ENCODE results near the gene SLC39A11. TPM values are rescaled to one million over a fixed set of nuclear protein-coding genes. Genes with fewer than 3 reads are reported as not detected.

The SLC39A11 gene
- total and polyA plus RNA-seq, 2 donors (not counting 1 experiment from before 2014, with no cell fraction given): 12.7 to 27.4 TPM

- H2AFZ ChIP-seq (ENCODE audit: low read length): no peak overlapping the region
- TF ChIP-seq, protein P1, sequence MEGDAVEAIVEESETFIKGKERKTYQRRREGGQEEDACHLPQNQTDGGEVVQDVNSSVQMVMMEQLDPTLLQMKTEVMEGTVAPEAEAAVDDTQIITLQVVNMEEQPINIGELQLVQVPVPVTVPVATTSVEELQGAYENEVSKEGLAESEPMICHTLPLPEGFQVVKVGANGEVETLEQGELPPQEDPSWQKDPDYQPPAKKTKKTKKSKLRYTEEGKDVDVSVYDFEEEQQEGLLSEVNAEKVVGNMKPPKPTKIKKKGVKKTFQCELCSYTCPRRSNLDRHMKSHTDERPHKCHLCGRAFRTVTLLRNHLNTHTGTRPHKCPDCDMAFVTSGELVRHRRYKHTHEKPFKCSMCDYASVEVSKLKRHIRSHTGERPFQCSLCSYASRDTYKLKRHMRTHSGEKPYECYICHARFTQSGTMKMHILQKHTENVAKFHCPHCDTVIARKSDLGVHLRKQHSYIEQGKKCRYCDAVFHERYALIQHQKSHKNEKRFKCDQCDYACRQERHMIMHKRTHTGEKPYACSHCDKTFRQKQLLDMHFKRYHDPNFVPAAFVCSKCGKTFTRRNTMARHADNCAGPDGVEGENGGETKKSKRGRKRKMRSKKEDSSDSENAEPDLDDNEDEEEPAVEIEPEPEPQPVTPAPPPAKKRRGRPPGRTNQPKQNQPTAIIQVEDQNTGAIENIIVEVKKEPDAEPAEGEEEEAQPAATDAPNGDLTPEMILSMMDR (conservative IDR thresholded peaks at IDR 0.05 in 1 of 2, IDR thresholded peaks at IDR 0.05 in 1 of 2; ENCODE audit: low read depth in 1 of 2, low read length in 2 of 2): no peak
- no peak for TF ChIP-seq EZH2 (IDR thresholded peaks at IDR 0.05; ENCODE audit: low read length, missing control alignments)
- H3K4me2 ChIP-seq (ENCODE audit: extremely low read depth, insufficient read depth, low read length): no peak overlapping the region
- H3K4me1 ChIP-seq (ENCODE audit: control insufficient read depth, extremely low read depth, insufficient read depth, low read length): no peaks in the 10 kb centered on the region
- H3K27me3 ChIP-seq (ENCODE audit: control insufficient read depth, insufficient read depth, low read length): no peaks in the 10 kb centered on the region
- no peaks in the 10 kb centered on the region for H3K9me3 ChIP-seq (ENCODE audit: control insufficient read depth, insufficient read depth, low read depth, low read length)
- no peak overlapping the region for H3K4me3 ChIP-seq (replicated peaks in 1 of 4; ENCODE audit: control extremely low read depth in 1 of 4, insufficient read depth in 1 of 4, low read depth in 3 of 4, low read length in 4 of 4)
- H3K27ac ChIP-seq (ENCODE audit: insufficient read depth, low read length): no peak overlapping the region
- DNase-seq (ENCODE audit: low read depth in 2 of 2): no peak
- no peak overlapping the region for H3K9ac ChIP-seq (ENCODE audit: insufficient read depth, low read length)
- no peaks in the 10 kb centered on the region for H3K79me2 ChIP-seq (ENCODE audit: control insufficient read depth, insufficient read depth, low read length)
- no peaks in the 10 kb centered on the region for H4K20me1 ChIP-seq (ENCODE audit: control insufficient read depth, extremely low read depth, insufficient read depth, low read length)
- no peaks in the 10 kb centered on the region for H3K36me3 ChIP-seq (ENCODE audit: control insufficient read depth, insufficient read depth, low read length)
These were observed 457.4 kb downstream of the SLC39A11 start for GRCh38 chr17:72635034-72635635.

DNA sequence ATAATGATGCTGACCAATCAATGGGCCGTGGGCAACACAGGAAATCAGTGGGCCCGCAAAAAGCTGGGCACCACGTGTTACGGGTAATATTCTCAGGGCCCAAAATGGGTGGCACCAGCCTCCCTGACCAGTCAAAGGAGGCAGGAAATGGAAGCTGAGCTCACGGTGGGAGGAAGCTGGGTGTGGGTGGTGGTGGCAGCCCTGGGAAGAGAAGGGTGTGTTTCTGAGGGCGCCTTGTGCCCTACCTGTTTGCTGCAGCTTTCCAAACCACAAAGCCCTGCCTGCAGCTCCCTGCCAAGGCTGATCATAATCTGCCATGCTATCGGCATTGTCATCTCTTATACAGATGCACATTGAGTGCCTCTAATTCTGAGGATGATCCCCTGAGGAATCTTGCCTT, 457.9 kb downstream of the SLC39A11 start:
- Histone ChIP-seq H3K9me3 (ENCODE audit: control insufficient read depth, insufficient read depth, low read depth, low read length) (no peaks in the 10 kb centered on the region), H3K27ac (ENCODE audit: insufficient read depth, low read length) (no peak overlapping the region), H3K27me3 (ENCODE audit: control insufficient read depth, insufficient read depth, low read length) (no peaks in the 10 kb centered on the region), H3K4me1 (ENCODE audit: control insufficient read depth, extremely low read depth, insufficient read depth, low read length) (no peaks in the 10 kb centered on the region), H3K36me3 (ENCODE audit: control insufficient read depth, insufficient read depth, low read length) (no peaks in the 10 kb centered on the region), H4K20me1 (ENCODE audit: control insufficient read depth, extremely low read depth, insufficient read depth, low read length) (no peaks in the 10 kb centered on the region), H3K79me2 (ENCODE audit: control insufficient read depth, insufficient read depth, low read length) (no peaks in the 10 kb centered on the region), H3K4me3 (replicated peaks in 1 of 4; ENCODE audit: control extremely low read depth in 1 of 4, insufficient read depth in 1 of 4, low read depth in 3 of 4, low read length in 4 of 4) (no peak overlapping the region), H2AFZ (ENCODE audit: low read length) (no peak overlapping the region), H3K9ac (ENCODE audit: insufficient read depth, low read length) (no peak overlapping the region), H3K4me2 (ENCODE audit: extremely low read depth, insufficient read depth, low read length) (no peak overlapping the region)
- TF ChIP-seq EZH2 (IDR thresholded peaks at IDR 0.05; ENCODE audit: low read length, missing control alignments): no peak
- TF ChIP-seq, protein P1 (conservative IDR thresholded peaks at IDR 0.05 in 1 of 2, IDR thresholded peaks at IDR 0.05 in 1 of 2; ENCODE audit: low read depth in 1 of 2, low read length in 2 of 2): no peak
- DNase-seq (ENCODE audit: low read depth in 2 of 2): no peak

- Histone ChIP-seq H3K4me1 (ENCODE audit: control insufficient read depth, extremely low read depth, insufficient read depth, low read length) (no peaks in the 10 kb centered on the region), H3K79me2 (ENCODE audit: control insufficient read depth, insufficient read depth, low read length) (no peaks in the 10 kb centered on the region), H3K27me3 (ENCODE audit: control insufficient read depth, insufficient read depth, low read length) (no peaks in the 10 kb centered on the region), H3K4me3 (replicated peaks in 1 of 4; ENCODE audit: control extremely low read depth in 1 of 4, insufficient read depth in 1 of 4, low read depth in 3 of 4, low read length in 4 of 4) (no peak overlapping the region), H3K9me3 (ENCODE audit: control insufficient read depth, insufficient read depth, low read depth, low read length) (no peaks in the 10 kb centered on the region), H3K4me2 (ENCODE audit: extremely low read depth, insufficient read depth, low read length) (no peak overlapping the region), H4K20me1 (ENCODE audit: control insufficient read depth, extremely low read depth, insufficient read depth, low read length) (no peaks in the 10 kb centered on the region), H2AFZ (ENCODE audit: low read length) (no peak overlapping the region), H3K27ac (ENCODE audit: insufficient read depth, low read length) (no peak overlapping the region), H3K36me3 (ENCODE audit: control insufficient read depth, insufficient read depth, low read length) (no peaks in the 10 kb centered on the region), H3K9ac (ENCODE audit: insufficient read depth, low read length) (no peak overlapping the region)
- TF ChIP-seq, protein P1 (conservative IDR thresholded peaks at IDR 0.05 in 1 of 2, IDR thresholded peaks at IDR 0.05 in 1 of 2; ENCODE audit: low read depth in 1 of 2, low read length in 2 of 2): no peak
- TF ChIP-seq EZH2 (IDR thresholded peaks at IDR 0.05; ENCODE audit: low read length, missing control alignments): no peak
- no peak for DNase-seq (ENCODE audit: low read depth in 2 of 2)
These were observed 460.4 kb downstream of the SLC39A11 start for GRCh38 chr17:72631949-72632684.

All from fibroblast of lung (primary cell).